ENCODE results near the gene SPPL2C.

Gene SPPL2C, protein sequence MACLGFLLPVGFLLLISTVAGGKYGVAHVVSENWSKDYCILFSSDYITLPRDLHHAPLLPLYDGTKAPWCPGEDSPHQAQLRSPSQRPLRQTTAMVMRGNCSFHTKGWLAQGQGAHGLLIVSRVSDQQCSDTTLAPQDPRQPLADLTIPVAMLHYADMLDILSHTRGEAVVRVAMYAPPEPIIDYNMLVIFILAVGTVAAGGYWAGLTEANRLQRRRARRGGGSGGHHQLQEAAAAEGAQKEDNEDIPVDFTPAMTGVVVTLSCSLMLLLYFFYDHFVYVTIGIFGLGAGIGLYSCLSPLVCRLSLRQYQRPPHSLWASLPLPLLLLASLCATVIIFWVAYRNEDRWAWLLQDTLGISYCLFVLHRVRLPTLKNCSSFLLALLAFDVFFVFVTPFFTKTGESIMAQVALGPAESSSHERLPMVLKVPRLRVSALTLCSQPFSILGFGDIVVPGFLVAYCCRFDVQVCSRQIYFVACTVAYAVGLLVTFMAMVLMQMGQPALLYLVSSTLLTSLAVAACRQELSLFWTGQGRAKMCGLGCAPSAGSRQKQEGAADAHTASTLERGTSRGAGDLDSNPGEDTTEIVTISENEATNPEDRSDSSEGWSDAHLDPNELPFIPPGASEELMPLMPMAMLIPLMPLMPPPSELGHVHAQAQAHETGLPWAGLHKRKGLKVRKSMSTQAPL

GRCh38 chr17:45844695-45845375 lies at the start of gene SPPL2C:
Gene SPPL2C, plus strand, starts transcription at chr17:45844881. Its CDS starts 26 bp downstream, at chr17:45844907.
- no peak for DNase-seq

DNA sequence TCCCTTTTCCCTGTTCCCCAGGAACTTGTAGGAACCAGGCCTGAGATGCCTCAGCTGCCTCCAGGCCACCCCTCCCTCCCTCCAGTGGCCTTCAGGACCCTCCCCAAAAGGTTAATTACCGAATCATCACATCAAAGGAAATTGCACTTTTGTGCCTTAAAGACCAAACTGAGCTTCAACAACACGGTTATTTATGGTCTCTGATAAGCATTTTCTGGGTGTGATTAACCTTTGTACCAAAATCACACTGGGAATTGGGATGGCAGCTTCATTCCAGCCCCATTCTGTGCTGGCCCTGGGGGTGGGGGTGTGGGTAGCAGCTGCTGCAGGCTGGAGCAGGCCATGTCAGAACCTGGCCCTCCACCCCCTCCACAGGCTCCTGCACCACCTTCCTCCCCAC lies 43.9 kb upstream of the SPPL2C start:
- no peak for DNase-seq

DNA sequence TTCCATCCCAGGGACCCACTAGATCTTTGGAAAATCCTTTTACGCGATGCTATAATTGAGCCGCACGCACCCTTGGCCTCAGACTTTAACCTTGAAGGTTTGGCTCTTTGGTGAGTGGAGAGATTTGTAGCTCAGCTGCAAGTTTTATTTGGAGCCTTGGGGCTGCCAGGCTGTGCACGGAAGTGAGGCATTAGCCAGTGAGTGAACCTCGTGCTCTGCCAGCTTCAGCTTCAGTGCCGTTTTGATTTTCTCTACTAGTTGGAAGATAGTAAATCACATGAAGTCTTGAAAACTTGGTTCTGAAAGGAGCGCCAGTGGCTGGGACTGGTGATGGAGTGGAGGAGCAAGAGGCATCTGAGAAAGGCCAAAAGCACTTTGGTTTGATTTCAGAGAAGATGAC lies 43.3 kb upstream of the SPPL2C start:
- DNase-seq = no peak

GRCh38 chr17:45808845-45809244 lies 35.8 kb upstream of the SPPL2C start:
- no peak for DNase-seq

GRCh38 chr17:45809499-45809898 lies 35.2 kb upstream of the SPPL2C start:
- DNase-seq = no peak

DNA sequence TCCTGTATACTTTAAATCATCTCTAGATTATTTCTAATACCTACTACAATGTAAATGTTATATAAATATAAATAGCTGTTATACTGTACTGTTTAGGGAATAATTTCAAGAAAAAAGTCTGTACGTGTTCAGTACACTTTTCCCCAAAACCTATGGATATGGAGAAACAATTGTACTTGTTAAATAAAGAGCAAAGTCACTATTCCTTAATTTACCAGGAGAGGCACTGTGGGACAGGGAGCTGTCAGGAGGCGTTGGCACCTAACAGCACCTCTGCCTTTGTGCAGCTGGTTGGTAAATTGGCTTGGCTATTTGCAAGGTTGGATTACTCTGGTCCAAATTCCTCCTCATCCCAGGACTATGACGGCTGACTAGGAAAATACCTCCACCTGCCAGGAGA lies 32.6 kb upstream of the SPPL2C start:
- no peak for DNase-seq

DNA sequence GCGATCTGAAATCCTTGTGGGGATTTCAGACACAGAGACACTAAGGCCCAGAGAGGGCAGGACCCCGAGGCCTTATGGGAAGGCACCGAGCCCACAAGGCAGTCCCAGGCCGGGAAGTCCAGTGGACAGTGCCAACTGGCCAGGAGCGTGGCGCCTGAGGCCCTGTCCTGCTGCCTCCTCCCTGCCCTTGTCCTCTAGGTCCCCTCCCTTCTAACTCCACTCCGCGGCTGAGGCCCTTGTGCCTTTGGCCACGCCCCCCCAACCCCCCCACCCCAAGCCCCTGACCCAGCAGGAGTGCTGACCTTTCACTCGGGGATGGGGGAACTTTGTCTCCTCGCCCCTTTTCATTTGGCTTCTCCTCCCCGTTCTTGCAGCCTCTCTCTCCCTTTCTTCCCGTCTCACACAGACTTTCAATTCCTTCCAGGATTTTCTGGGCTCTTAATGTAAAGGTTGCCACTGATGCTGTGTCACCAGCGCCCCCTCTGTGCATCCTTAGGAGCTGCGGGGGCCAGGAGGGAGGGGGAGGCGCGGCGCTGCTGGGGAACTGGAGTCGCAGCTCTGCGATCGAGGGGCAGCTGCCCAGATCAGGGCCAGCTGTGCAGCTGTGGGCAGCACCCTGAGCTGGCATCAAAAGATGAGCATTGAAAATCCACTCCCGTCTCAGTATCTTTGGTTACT lies 31.5 kb upstream of the SPPL2C start:
- DNase-seq = no peak

DNA sequence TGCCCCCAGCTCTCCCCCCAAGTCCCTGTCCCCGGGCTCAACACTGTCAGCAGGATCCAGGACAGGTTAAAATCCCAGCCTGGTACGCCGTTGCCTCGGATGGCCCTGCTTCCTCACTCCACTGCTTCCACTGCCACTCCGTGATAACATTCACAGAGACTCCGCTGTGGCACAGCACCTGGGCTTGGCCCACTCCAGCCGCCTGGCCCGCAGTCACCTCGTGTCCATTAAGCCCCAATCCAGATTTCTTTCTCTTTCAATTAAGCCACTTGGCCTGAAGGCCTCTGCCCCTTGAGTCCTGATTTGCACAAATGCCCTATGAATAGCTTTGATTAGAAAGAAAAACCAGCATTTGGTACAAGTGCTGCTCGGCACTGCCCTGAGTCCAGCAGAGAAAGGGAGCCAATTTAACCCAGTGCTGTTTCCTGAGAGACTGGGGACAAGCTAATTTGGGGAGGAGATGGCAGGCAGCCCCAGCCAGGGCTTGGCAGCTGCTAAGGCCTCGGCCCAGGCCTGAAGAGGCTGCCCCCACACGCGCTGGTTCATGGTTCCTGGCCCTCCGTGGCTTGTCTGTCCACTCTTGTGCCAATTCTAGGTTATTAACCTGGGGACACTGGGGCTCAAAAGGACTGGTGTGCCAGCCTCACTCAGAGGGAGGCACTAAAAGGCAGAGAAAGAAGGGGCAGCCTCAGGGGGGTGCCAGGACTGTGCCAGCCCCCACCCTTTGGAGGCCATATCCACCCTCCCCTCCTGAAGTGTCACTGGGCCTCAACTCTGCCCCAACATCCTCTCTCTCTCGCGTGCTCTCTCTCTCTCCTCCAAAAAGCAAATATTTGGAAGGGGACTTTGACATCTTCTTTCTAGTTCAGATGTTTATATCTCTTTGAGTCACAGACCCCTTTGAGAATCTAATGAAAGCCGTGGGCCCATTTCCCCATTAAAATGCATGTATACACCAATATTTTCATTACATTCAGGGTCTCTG lies 29.8 kb upstream of the SPPL2C start:
- DNase-seq = no peak

DNA sequence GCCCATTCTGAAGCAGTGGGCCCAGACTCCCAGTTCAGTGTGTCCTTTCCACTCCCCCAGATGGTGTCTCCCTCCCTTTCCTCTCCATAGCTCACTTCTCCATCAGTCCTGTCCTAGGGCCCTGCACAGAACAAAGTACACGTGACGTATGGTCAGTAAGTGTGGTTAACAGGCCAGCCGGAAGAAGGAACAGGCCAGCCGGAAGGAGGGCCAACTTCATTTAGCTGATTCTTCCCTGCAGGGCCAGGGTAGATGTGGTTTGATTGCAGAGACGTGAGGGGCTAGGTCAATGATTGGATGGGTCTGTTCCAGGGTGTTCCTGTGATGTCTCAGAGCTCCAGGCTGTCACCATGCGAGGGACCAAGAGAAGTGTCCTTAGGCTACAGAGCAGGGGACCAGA lies 28.9 kb upstream of the SPPL2C start:
- DNase-seq = no peak

DNA sequence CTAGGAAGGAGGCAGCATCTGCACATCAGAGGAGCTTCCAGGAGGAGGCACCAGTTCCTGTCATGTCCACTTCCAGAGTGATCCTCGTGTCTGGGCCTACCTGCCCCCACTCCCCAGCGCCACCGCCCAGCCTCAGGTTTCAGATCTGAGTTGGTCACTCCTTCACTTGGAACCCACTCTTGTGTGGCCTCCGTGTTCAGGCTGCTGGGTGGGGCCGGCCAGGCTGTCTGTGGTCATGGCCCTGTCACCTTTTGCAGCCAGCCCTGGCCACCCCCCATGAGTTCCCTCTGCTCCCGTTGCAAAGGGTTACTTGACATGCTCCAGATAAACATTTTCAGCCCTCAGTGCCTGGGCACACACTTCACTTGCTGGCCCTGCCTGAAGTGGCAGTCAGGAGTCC lies 26.6 kb upstream of the SPPL2C start:
- DNase-seq = no peak

- no peak for DNase-seq
Observed at GRCh38 chr17:45818699-45819098, 26.0 kb upstream of the SPPL2C start.

DNA sequence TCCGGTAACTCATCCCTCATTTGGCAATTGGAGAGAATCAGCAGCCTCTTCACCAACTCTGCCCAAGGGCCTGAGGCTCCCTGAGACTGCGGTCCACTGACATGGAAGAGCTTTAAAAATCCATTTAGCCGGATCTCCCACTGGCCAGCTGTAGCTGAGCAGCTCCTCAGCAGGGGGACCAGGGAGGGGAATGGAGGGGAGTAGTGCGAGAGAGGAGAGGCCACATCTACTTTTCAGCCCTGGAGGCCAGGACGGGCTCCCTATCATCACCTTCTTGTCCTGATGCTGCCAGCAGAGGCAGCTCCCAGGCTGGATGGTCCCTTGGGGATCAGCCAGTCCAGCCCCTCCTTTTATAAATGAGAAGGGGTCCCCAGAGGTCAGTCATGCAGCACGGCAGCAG lies 25.0 kb upstream of the SPPL2C start:
- no peak for DNase-seq

GRCh38 chr17:45820052-45820780 lies 24.5 kb upstream of the SPPL2C start:
- no peak for DNase-seq

DNA sequence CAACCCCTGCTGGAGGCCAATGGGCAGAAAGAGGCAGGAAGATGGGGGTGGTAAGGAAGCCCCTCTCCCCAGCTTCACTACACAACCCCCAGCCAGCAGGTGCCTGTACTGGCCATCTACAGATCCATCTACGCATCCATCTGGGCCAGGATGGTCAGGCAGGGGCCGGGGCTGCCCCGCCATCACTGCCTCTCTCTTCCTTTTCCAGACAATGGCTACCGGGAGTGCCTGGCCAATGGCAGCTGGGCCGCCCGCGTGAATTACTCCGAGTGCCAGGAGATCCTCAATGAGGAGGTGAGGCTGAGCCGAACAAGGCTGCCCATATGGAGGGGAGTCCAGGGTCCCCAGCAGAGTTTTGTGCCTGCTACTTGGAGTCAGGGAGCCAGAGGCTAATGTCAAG lies 23.5 kb upstream of the SPPL2C start:
- no peak for DNase-seq

DNA sequence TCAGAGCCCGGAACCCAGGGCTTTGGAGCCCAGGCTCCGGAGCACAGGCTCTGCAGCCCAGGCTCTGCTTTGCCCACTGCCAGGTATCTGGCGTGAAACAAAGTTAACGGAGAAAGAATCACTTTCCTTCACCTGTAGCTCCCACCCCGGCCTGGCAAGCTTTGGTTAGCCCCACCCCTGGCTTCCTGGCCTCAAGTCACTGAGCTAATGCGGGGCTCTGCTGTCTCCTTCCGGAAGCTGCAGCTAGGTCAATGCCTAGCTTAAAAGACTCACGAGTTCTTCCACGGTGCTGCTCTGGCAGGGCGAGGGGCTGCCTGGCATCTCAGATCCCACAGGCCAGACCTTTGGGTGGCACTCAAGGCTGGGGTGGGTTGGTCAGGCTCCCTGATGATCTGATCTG lies 21.1 kb upstream of the SPPL2C start:
- DNase-seq = peak; percentile 11

DNA sequence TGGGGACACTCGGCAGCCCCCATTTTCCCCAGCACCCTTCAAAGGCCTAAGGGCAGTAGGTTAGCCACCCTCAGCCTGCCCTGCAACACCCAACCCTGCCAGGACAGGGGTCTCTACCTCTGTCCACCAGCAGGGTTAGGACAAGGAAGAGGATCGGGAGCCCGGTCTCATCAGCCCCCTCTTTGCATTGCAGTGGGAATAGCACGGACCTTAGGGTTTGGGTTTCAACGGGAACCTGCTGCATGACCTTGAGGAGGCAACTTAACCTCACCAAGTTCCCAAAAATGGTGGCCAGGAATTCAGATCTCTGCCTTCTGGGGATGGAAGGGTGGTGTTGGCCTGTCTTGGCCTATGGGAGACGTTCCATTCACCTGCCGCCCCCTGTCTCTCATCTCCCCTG lies 20.2 kb upstream of the SPPL2C start:
- DNase-seq = no peak

DNA sequence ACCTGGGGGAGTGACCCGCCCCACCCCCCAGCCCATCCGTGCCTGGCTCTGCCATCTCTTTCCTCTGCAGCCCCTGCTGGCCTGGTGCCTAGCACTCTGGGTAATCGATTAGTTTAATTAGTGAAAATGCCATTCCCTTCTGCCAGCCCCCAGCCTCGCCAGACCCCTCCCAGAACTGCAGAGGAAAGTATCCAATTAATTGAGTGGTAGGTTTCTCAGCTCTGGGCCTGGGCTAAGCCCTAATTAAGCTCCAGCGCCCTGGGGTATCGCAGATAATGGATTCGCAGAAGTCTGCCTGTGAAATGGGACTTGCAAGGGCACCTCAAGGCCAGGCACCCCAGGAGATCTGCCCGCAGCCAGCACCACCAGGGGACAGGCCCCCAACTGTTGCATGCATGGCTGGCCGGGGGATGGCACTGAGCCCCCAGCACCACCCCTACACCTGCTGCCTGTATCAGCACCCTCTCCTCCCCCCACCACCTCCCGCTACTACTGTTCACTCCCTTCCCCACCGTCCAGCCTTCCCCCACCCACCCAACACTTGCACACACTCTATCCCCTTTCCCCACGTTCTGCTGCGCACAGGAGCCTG lies 19.7 kb upstream of the SPPL2C start:
- no peak for DNase-seq

GRCh38 chr17:45825792-45826191 lies 18.9 kb upstream of the SPPL2C start:
- DNase-seq = no peak

- no peak for DNase-seq
Observed at GRCh38 chr17:45826919-45827588, 17.6 kb upstream of the SPPL2C start.

DNA sequence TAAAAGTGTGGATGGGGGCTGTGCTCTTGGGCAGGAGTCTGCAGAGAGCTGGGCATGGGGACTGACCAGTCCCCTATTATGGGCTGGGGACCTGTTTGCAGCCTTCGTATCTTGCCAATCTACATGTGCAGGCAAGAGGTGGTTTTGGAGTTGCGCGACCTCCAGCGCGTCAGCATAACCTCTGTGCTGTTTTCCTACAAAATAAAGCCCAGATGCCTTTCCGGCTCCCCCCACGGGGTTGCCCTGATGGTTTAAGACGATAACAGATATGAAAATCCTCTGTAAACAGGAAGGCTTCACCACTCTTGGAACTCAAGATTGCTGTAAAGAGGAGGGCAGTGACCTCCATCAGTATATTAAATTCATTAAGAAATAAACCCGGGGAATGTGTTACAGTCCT lies 16.5 kb upstream of the SPPL2C start:
- no peak for DNase-seq
